ENCODE data around the gene ATG2A. TPM values are rescaled to one million over a fixed set of nuclear protein-coding genes. Genes with fewer than 3 reads are reported as not detected.

ATG2A gene
- total RNA-seq, 3 donors from 2014 or later = 20.6 to 24.1 (median 21.7) TPM

GRCh38 chr11:64916040-64916774 is 802 bp downstream of the ATG2A start:
- Mint-ChIP-seq H3K4me1 (ENCODE audit: low read depth) (peaks cover 25% of the 10 kb centered on the region), H3K36me3 (ENCODE audit: insufficient read depth) (peaks cover 6% of the 10 kb centered on the region), H3K9me3 (no peaks in the 10 kb centered on the region), H3K4me3 (peak overlapping the region; percentile 86), H3K27me3 (ENCODE audit: low read depth) (no peaks in the 10 kb centered on the region)
- ATAC-seq (peak; percentile 18 to 20), DNase-seq (no peak)

GRCh38 chr11:64915376-64915887 is 1.6 kb downstream of the ATG2A start:
- peaks cover 11% of the 10 kb centered on the region for H3K36me3 Mint-ChIP-seq (ENCODE audit: insufficient read depth)
- no peaks in the 10 kb centered on the region for H3K9me3 Mint-ChIP-seq
- H3K27me3 Mint-ChIP-seq (ENCODE audit: low read depth) = no peaks in the 10 kb centered on the region
- DNase-seq (no peak), ATAC-seq (no peak)
- H3K4me3 Mint-ChIP-seq = peak overlapping the region; percentile 86
- peaks cover 25% of the 10 kb centered on the region for H3K4me1 Mint-ChIP-seq (ENCODE audit: low read depth)

GRCh38 chr11:64914123-64914522 is 2.9 kb downstream of the ATG2A start:
- no peak overlapping the region for H3K4me3 Mint-ChIP-seq
- H3K4me1 Mint-ChIP-seq (ENCODE audit: low read depth) = peaks cover 25% of the 10 kb centered on the region
- no peak for DNase-seq
- ATAC-seq = no peak
- H3K27me3 Mint-ChIP-seq (ENCODE audit: low read depth) = no peaks in the 10 kb centered on the region
- no peaks in the 10 kb centered on the region for H3K9me3 Mint-ChIP-seq
- H3K36me3 Mint-ChIP-seq (ENCODE audit: insufficient read depth) = peaks cover 13% of the 10 kb centered on the region

- no peak overlapping the region for H3K4me3 Mint-ChIP-seq
- peaks cover 25% of the 10 kb centered on the region for H3K4me1 Mint-ChIP-seq (ENCODE audit: low read depth)
- DNase-seq = no peak
- H3K9me3 Mint-ChIP-seq = no peaks in the 10 kb centered on the region
- no peak for ATAC-seq
- H3K27me3 Mint-ChIP-seq (ENCODE audit: low read depth) = no peaks in the 10 kb centered on the region
- H3K36me3 Mint-ChIP-seq (ENCODE audit: insufficient read depth) = peaks cover 13% of the 10 kb centered on the region
Observed at GRCh38 chr11:64913171-64913727, 3.8 kb downstream of the ATG2A start.

- no peaks in the 10 kb centered on the region for H3K9me3 Mint-ChIP-seq
- no peak overlapping the region for H3K4me3 Mint-ChIP-seq
- peaks cover 14% of the 10 kb centered on the region for H3K4me1 Mint-ChIP-seq (ENCODE audit: low read depth)
- no peaks in the 10 kb centered on the region for H3K27me3 Mint-ChIP-seq (ENCODE audit: low read depth)
- no peak for DNase-seq
- no peak for ATAC-seq
- peaks cover 17% of the 10 kb centered on the region for H3K36me3 Mint-ChIP-seq (ENCODE audit: insufficient read depth)
Observed at GRCh38 chr11:64911689-64912088, 5.3 kb downstream of the ATG2A start.

- Mint-ChIP-seq H3K9me3 (no peaks in the 10 kb centered on the region), H3K27me3 (ENCODE audit: low read depth) (no peaks in the 10 kb centered on the region), H3K4me3 (no peak overlapping the region), H3K4me1 (ENCODE audit: low read depth) (peaks cover 11% of the 10 kb centered on the region), H3K36me3 (ENCODE audit: insufficient read depth) (peaks cover 17% of the 10 kb centered on the region)
- no peak for DNase-seq
- no peak for ATAC-seq
Observed at GRCh38 chr11:64911142-64911541, 5.9 kb downstream of the ATG2A start.

- Mint-ChIP-seq H3K9me3 (no peaks in the 10 kb centered on the region), H3K4me3 (no peak overlapping the region), H3K4me1 (ENCODE audit: low read depth) (peaks cover 6% of the 10 kb centered on the region), H3K36me3 (ENCODE audit: insufficient read depth) (peaks cover 20% of the 10 kb centered on the region), H3K27me3 (ENCODE audit: low read depth) (no peaks in the 10 kb centered on the region)
- DNase-seq (no peak), ATAC-seq (no peak)
Observed at GRCh38 chr11:64910451-64911093, 6.4 kb downstream of the ATG2A start.

GRCh38 chr11:64909653-64910343 is 7.2 kb downstream of the ATG2A start:
- no peaks in the 10 kb centered on the region for H3K27me3 Mint-ChIP-seq (ENCODE audit: low read depth)
- DNase-seq (no peak), ATAC-seq (no peak)
- H3K9me3 Mint-ChIP-seq = no peaks in the 10 kb centered on the region
- peaks cover 20% of the 10 kb centered on the region for H3K36me3 Mint-ChIP-seq (ENCODE audit: insufficient read depth)
- peaks cover 4% of the 10 kb centered on the region for H3K4me1 Mint-ChIP-seq (ENCODE audit: low read depth)
- H3K4me3 Mint-ChIP-seq = no peak overlapping the region

- ATAC-seq (no peak), DNase-seq (no peak)
- no peaks in the 10 kb centered on the region for H3K27me3 Mint-ChIP-seq (ENCODE audit: low read depth)
- H3K4me1 Mint-ChIP-seq (ENCODE audit: low read depth) = no peaks in the 10 kb centered on the region
- H3K4me3 Mint-ChIP-seq = no peak overlapping the region
- H3K36me3 Mint-ChIP-seq (ENCODE audit: insufficient read depth) = peaks cover 20% of the 10 kb centered on the region
- no peaks in the 10 kb centered on the region for H3K9me3 Mint-ChIP-seq
Observed at GRCh38 chr11:64908766-64909165, 8.2 kb downstream of the ATG2A start.

- Mint-ChIP-seq H3K4me1 (ENCODE audit: low read depth) (peaks cover 4% of the 10 kb centered on the region), H3K9me3 (no peaks in the 10 kb centered on the region), H3K36me3 (ENCODE audit: insufficient read depth) (peaks cover 21% of the 10 kb centered on the region), H3K27me3 (ENCODE audit: low read depth) (no peaks in the 10 kb centered on the region), H3K4me3 (no peak overlapping the region)
- ATAC-seq (no peak), DNase-seq (no peak)
Observed at GRCh38 chr11:64906314-64906635, 10.7 kb downstream of the ATG2A start.

- H3K9me3 Mint-ChIP-seq = no peaks in the 10 kb centered on the region
- H3K4me1 Mint-ChIP-seq (ENCODE audit: low read depth) = peaks cover 5% of the 10 kb centered on the region
- no peak overlapping the region for H3K4me3 Mint-ChIP-seq
- DNase-seq (no peak), ATAC-seq (no peak)
- peaks cover 16% of the 10 kb centered on the region for H3K36me3 Mint-ChIP-seq (ENCODE audit: insufficient read depth)
- H3K27me3 Mint-ChIP-seq (ENCODE audit: low read depth) = no peaks in the 10 kb centered on the region
Observed at GRCh38 chr11:64905516-64906313, 11.3 kb downstream of the ATG2A start.

GRCh38 chr11:64903291-64903833 is 13.6 kb downstream of the ATG2A start:
- peaks cover 14% of the 10 kb centered on the region for H3K4me1 Mint-ChIP-seq (ENCODE audit: low read depth)
- H3K36me3 Mint-ChIP-seq (ENCODE audit: insufficient read depth) = peaks cover 20% of the 10 kb centered on the region
- DNase-seq (no peak), ATAC-seq (no peak)
- no peaks in the 10 kb centered on the region for H3K27me3 Mint-ChIP-seq (ENCODE audit: low read depth)
- H3K9me3 Mint-ChIP-seq = no peaks in the 10 kb centered on the region
- no peak overlapping the region for H3K4me3 Mint-ChIP-seq

GRCh38 chr11:64902102-64902900 is 14.7 kb downstream of the ATG2A start:
- Mint-ChIP-seq H3K4me3 (no peak overlapping the region), H3K36me3 (ENCODE audit: insufficient read depth) (peaks cover 16% of the 10 kb centered on the region), H3K27me3 (ENCODE audit: low read depth) (no peaks in the 10 kb centered on the region), H3K4me1 (ENCODE audit: low read depth) (peaks cover 14% of the 10 kb centered on the region), H3K9me3 (no peaks in the 10 kb centered on the region)
- no peak for ATAC-seq
- no peak for DNase-seq
